EL (cell line): ENCODE results near the gene SEPHS1.
A peak's percentile ranks its signal among the peaks of the same experiment; 100 is the strongest.
"Not testable (repeated sequence)": the region's sequence is repeated elsewhere in the genome, so short reads cannot be mapped to it uniquely, and the experiment has no call there.

Experiments
- DNase-seq: peaks from one replicate; pipeline ENCODE4 v3.0.0-alpha.2; 2016

SEPHS1 gene

GRCh38 chr10:13356392-13356791 lies 8.3 kb upstream of the SEPHS1 start:
- DNase-seq, result no peak

- DNase-seq, result no peak
Measured at GRCh38 chr10:13354783-13355182, 6.7 kb upstream of the SEPHS1 start.

- no peak for DNase-seq
Measured at GRCh38 chr10:13352519-13352918, 4.4 kb upstream of the SEPHS1 start.

- DNase-seq, result no peak
Measured at GRCh38 chr10:13351340-13351915, 3.3 kb upstream of the SEPHS1 start.

GRCh38 chr10:13349463-13350274 lies 1.6 kb upstream of the SEPHS1 start:
- peak; percentile 51 for DNase-seq

GRCh38 chr10:13347500-13348156 lies 465 bp downstream of the SEPHS1 start:
- peak; percentile 72 for DNase-seq

GRCh38 chr10:13347043-13347499 lies 1.0 kb downstream of the SEPHS1 start:
- DNase-seq, result no peak

GRCh38 chr10:13346283-13347042 lies 1.6 kb downstream of the SEPHS1 start:
- peak; percentile 67 for DNase-seq

- DNase-seq, result no peak
Measured at GRCh38 chr10:13340626-13341376, 7.3 kb downstream of the SEPHS1 start.

- DNase-seq, result no peak
Measured at GRCh38 chr10:13340068-13340467, 8.0 kb downstream of the SEPHS1 start.

GRCh38 chr10:13338390-13339110 lies 9.5 kb downstream of the SEPHS1 start:
- DNase-seq, result peak; percentile 25

- no peak for DNase-seq
Measured at GRCh38 chr10:13337827-13338196, 10.3 kb downstream of the SEPHS1 start.

- DNase-seq, result no peak
Measured at GRCh38 chr10:13337128-13337826, 10.8 kb downstream of the SEPHS1 start.

- no peak for DNase-seq
Measured at GRCh38 chr10:13335881-13336280, 12.2 kb downstream of the SEPHS1 start.

- DNase-seq, result no peak
Measured at GRCh38 chr10:13334556-13334955, 13.5 kb downstream of the SEPHS1 start.

GRCh38 chr10:13331646-13332045 lies 16.4 kb downstream of the SEPHS1 start:
- DNase-seq, result peak; percentile 41

GRCh38 chr10:13330980-13331379 lies 17.1 kb downstream of the SEPHS1 start:
- not testable (repeated sequence) for DNase-seq

GRCh38 chr10:13329565-13329964 lies 18.5 kb downstream of the SEPHS1 start:
- no peak for DNase-seq

- DNase-seq, result no peak
Measured at GRCh38 chr10:13328613-13329012, 19.5 kb downstream of the SEPHS1 start.

- DNase-seq, result no peak
Measured at GRCh38 chr10:13328126-13328525, 20.0 kb downstream of the SEPHS1 start.

- DNase-seq, result no peak
Measured at GRCh38 chr10:13327534-13327933, 20.6 kb downstream of the SEPHS1 start.
